Measurements from ENCODE around the gene PFAS.
A peak's percentile ranks its signal among the peaks of the same experiment; 100 is the strongest.

Gene PFAS

GRCh38 chr17:8294814-8295316 is 45.8 kb downstream of the PFAS start:
- peak in 1 of 51 donors; percentile 49 for DNase-seq

- no peak for DNase-seq
Measured at GRCh38 chr17:8300226-8300625, 51.1 kb downstream of the PFAS start.

DNA sequence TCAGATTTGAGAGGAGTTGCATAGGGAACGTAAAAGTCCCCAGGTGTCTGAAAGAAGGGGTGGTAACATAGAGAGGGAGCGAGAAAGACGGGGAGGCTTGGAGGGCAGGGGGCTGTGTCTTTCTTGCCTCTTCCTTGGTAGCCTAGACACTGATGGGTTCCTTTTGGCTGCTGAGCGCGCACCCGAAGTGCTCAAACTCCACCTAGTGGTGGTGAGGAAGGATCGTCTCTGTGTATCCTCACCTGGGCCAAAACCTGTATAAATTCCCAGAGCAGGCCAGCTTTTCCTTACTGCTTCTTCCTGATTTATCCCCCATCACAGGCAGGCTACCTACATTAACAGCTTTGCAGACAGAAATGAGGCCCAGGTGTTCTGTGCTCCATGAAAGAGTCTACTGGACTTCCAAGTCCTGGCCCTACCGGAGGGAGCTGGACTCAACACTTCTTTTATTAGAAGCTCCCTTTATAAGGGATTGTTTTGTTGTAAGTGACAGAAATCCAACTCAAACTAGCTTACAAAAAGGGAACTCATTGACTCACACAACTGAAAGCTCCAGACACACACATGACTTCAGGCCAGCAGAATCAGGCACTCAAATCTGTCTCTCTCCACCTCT is 51.6 kb downstream of the PFAS start:
- DNase-seq: peak in 38 of 51 donors; percentile 5 to 71 (median 36)

GRCh38 chr17:8310601-8311123 is 61.6 kb downstream of the PFAS start:
- DNase-seq: no peak

DNA sequence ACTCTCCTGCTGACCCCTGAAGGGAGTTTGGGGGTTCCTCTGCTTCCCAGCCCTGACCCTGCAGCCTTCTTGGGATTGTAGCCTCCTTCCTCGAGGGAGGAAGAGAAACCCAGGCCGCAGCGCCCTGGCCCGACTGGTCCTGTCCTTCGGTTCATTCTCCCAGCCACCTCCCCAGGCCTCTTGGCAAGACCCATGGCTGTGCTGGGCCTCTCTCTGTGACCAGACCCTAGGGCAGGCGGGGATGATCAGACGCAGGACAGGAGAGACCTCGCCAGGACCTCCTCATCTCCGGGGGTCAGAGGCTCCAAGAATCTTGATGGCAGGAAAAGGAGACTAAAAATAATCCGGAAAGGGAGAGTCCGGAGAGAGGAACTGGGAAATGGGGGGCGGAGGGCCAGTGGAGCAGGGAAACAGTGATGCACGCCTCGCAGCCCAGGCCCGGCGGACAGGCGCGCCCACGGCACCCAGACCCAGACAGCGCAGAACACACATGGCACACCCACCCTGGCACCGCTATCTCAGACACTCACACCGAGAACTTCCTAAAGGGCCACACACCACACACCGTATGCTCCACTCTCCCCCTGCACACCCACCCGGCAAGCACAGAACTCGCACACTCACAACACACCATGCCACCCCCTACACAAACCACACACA is 62.2 kb downstream of the PFAS start:
- no peak for DNase-seq

DNA sequence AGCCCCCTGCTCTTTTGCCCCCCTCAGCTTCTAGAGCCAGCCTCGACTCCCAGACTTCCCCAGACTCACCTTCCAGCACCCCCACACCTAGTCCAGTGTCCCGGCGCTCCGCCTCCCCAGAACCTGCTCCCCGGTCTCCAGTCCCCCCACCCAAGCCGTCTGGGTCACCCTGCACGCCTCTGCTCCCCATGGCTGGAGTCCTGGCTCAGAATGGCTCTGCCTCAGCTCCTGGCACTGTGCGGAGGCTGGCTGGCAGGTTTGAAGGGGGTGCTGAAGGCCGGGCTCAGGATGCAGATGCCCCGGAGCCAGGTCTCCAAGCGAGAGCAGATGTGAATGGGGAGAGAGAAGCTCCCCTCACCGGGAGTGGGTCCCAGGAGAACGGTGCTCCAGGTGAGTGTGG is 63.2 kb downstream of the PFAS start:
- DNase-seq: no peak

GRCh38 chr17:8312726-8313600 is 63.9 kb downstream of the PFAS start:
- DNase-seq: no peak

DNA sequence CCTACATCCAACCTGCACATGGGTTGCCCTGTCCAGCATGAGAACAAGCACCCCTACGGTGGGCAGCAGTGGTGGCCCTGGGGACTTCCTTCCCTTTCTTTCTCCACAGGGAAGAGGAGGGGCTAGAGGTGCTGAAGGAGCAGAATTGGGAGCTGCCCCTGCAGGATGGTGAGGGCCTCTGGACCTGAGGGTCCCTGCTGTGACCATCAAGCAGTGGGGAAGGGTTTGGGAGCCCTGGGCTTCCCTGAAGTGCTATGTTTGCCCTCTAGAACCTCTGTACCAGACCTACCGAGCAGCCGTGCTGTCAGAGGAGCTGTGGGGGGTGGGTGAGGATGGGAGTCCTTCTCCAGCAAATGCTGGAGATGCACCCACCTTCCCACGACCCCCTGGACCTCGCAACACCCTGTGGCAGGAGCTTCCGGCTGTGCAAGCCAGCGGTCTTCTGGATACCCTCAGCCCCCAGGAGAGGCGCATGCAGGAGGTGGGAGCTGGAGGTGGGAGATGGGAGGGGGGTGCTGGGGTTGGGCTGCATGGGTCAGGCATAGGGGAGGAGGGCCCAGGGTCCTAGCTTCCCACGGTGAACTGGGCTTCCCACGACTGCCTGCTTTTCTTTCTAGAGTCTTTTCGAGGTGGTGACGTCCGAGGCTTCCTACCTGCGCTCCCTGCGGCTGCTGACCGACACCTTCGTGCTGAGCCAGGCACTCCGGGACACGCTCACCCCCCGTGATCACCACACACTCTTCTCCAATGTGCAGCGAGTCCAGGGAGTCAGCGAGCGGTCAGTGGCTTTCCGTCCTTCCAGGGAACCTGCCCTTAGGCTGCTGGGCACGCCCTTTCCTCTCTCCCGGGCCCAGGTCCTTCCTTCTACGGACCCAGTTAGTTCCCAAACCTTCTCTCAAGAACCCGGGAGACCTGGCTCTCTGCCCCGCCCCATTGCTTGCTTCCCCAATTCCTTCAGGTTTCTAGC is 66.0 kb downstream of the PFAS start:
- DNase-seq: no peak

GRCh38 chr17:8315764-8316217 is 66.7 kb downstream of the PFAS start:
- peak in 1 of 51 donors; percentile 4 for DNase-seq

DNA sequence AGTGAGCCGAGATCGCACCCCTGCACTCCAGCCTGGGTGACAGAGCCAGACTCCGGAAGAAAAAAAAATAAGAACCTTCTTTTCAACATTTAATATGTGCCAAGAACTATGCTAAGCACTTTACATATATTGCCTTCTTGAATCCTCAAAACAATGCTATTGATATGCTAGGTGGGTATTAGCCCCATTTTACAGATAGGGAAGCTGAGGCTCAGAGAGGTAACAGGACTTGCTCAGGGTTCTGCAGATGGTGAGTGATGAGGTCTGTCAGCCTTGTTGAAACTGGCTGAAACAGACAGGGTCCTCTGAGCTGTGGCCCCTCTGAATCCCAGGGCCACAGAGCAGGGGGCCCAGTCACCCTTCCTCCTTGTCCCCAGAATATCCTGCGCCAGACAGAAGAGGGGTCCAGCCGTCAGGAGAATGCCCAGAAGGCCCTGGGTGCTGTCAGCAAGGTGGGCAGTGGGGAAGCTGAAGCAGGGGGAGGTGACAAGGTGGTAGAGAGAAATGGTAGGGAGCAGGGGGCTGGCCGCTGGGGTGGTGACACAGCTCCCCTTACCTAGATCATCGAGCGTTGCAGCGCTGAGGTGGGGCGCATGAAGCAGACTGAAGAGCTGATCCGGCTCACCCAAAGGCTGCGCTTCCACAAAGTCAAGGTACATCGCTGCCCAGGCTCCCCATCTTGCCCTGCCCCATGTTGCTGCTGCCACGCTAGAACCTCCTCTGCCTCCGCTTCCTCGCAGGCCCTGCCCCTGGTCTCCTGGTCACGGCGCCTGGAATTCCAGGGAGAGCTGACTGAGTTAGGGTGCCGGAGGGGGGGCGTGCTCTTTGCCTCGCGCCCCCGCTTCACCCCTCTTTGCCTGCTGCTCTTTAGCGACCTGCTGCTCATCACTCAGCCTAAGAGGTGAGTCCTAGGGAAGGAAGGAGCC is 69.2 kb downstream of the PFAS start:
- no peak for DNase-seq
